HepG2 (cell line): ENCODE results near the gene EPDR1. TPM values are rescaled to one million over a fixed set of nuclear protein-coding genes. Genes with fewer than 3 reads are reported as not detected.

ENCODE experiments used
- ATF7-NPFF ChIP-seq: sonication (generic); formaldehyde crosslinking; IDR thresholded peaks from 2 replicates; pipeline ENCODE4 v1.8.1; 2023; ENCODE audit warnings: mild to moderate bottlenecking, low read depth, missing genetic modification reagents, moderate library complexity
- ATM ChIP-seq: fragments of 450-650 bp; IDR thresholded peaks from 2 replicates; pipeline ENCODE4 v1.7.1; 2017; ENCODE audit warnings: mild to moderate bottlenecking, borderline replicate concordance
- CCDC6 ChIP-seq: sonication (generic); formaldehyde crosslinking; IDR thresholded peaks from 2 replicates; pipeline ENCODE4 v1.8.1; 2022; ENCODE audit warnings: mild to moderate bottlenecking, missing genetic modification reagents, moderate library complexity
- EED ChIP-seq: sonication (generic); formaldehyde crosslinking; IDR thresholded peaks from 2 replicates; pipeline ENCODE4 v1.5.0; 2020; ENCODE audit warnings: mild to moderate bottlenecking, missing genetic modification reagents
- ETV5 ChIP-seq: IDR thresholded peaks from 2 replicates; pipeline ENCODE4 v1.6.1; 2018; ENCODE audit warnings: missing biosample characterization, missing genetic modification reagents, inconsistent platforms, borderline replicate concordance
- GFI1 ChIP-seq: sonication (generic); formaldehyde crosslinking; IDR thresholded peaks from 2 replicates; pipeline ENCODE4 v1.5.0; 2020; ENCODE audit warnings: missing genetic modification reagents, mild to moderate bottlenecking, borderline replicate concordance
- HMG20B ChIP-seq: conservative IDR thresholded peaks from 2 replicates; pipeline ENCODE4 v1.6.1; 2016; ENCODE audit warnings: missing genetic modification reagents, missing compliant biosample characterization
- IKZF1 ChIP-seq: fragments of 450-650 bp; IDR thresholded peaks from 2 replicates; pipeline ENCODE4 v1.7.1; 2016
- LCORL ChIP-seq, 2 experiments: fragments of 450-650 bp in 1 of 2; sonication (generic) in 1 of 2; formaldehyde crosslinking in 1 of 2; IDR thresholded peaks; 2 replicates each; pipeline versions ENCODE4 v1.5.0 to v1.6.1; 2017 to 2020; ENCODE audit warnings: antibody characterized with exemption in 1 of 2, missing genetic modification reagents in 1 of 2
- MYC ChIP-seq: sonication (generic); formaldehyde crosslinking; IDR thresholded peaks from 2 replicates; pipeline ENCODE4 v1.9.0; 2021; ENCODE audit warnings: missing genetic modification reagents, borderline replicate concordance
- PRMT3 ChIP-seq: sonication (generic); formaldehyde crosslinking; IDR thresholded peaks from 2 replicates; pipeline ENCODE4 v1.8.1; 2022; ENCODE audit warnings: low read depth, mild to moderate bottlenecking, moderate library complexity, missing genetic modification reagents, borderline replicate concordance
- RNF2 ChIP-seq: fragments of 450-650 bp; conservative IDR thresholded peaks from 2 replicates; pipeline ENCODE4 v1.6.1; 2016; ENCODE audit warnings: low read depth
- SNRNP70 ChIP-seq: fragments of 200-400 bp; formaldehyde crosslinking; IDR thresholded peaks from 2 replicates; pipeline ENCODE4 v1.6.1; 2017; ENCODE audit warnings: mild to moderate bottlenecking, low read depth, low read length, moderate library complexity
- SYNCRIP ChIP-seq: fragments of 200-400 bp; formaldehyde crosslinking; IDR thresholded peaks from 2 replicates; pipeline ENCODE4 v1.6.1; 2018; ENCODE audit warnings: mild to moderate bottlenecking, low read depth, low read length; ENCODE audit not compliant: insufficient read depth
- TBX2 ChIP-seq: sonication (generic); formaldehyde crosslinking; IDR thresholded peaks from 2 replicates; pipeline ENCODE4 v1.5.0; 2020; ENCODE audit warnings: missing genetic modification reagents, mild to moderate bottlenecking, borderline replicate concordance
- TOE1 ChIP-seq: sonication (generic); formaldehyde crosslinking; IDR thresholded peaks from 2 replicates; pipeline ENCODE4 v1.4.0; 2020; ENCODE audit warnings: mild to moderate bottlenecking, missing genetic modification reagents
- YY1 ChIP-seq: IDR thresholded peaks from 2 replicates; pipeline ENCODE4 v1.6.1; 2011; ENCODE audit warnings: low read length, low read depth, moderate library complexity, mild to moderate bottlenecking; ENCODE audit not compliant: insufficient read depth, insufficient replicate concordance
- ZBTB10 ChIP-seq: sonication (generic); formaldehyde crosslinking; IDR thresholded peaks from 2 replicates; pipeline ENCODE4 v1.4.0; 2020; ENCODE audit warnings: missing genetic modification reagents, borderline replicate concordance
- ZNF101 ChIP-seq: sonication (generic); formaldehyde crosslinking; IDR thresholded peaks from 2 replicates; pipeline ENCODE4 v1.4.0; 2020; ENCODE audit warnings: mild to moderate bottlenecking, low read depth, missing genetic modification reagents, borderline replicate concordance
- ZNF552 ChIP-seq: sonication (generic); formaldehyde crosslinking; IDR thresholded peaks from 2 replicates; pipeline ENCODE4 v1.9.0; 2022; ENCODE audit warnings: missing genetic modification reagents, mild to moderate bottlenecking, borderline replicate concordance
- ZNF607 ChIP-seq: sonication (generic); formaldehyde crosslinking; IDR thresholded peaks from 2 replicates; pipeline ENCODE4 v1.5.1; 2020; ENCODE audit warnings: missing genetic modification reagents, mild to moderate bottlenecking, borderline replicate concordance
- ZNF768 ChIP-seq: sonication (generic); formaldehyde crosslinking; IDR thresholded peaks from 2 replicates; pipeline ENCODE4 v1.4.0; 2020; ENCODE audit warnings: missing genetic modification reagents
- polyA plus RNA-seq, 8 experiments: library from polyadenylated mRNA; depleted of rRNA in 3 of 8; stranded (reverse) in 7 of 8; unstranded in 1 of 8; fragments of >200 nt; fragmentation: Illumina TruSeq in 4 of 8; extraction: Trizol in 4 of 8; gene quantifications; 2 replicates each; pipeline versions ENCODE4 v1.2.1 to v1.2.3, GENCODE V29; 2011 to 2016; ENCODE audit warnings: low read depth in 4 of 8, missing spikeins in 1 of 8, mixed read lengths in 1 of 8; ENCODE audit not compliant: insufficient read depth in 1 of 8
- total RNA-seq, 5 experiments: library from RNA; depleted of rRNA; stranded (reverse); fragments of >200 nt; fragmentation: Illumina TruSeq; extraction: Trizol; gene quantifications; 2 replicates each; pipeline ENCODE4 v1.2.3, GENCODE V29; 2016; ENCODE audit warnings: low read depth in 1 of 5
- TF ChIP-seq, protein P1 (sequence below): IDR thresholded peaks from 2 replicates; pipeline ENCODE4 v1.6.1; 2016; ENCODE audit warnings: low read depth
- TF ChIP-seq, protein P2 (sequence below): sonication (generic); formaldehyde crosslinking; IDR thresholded peaks from 2 replicates; pipeline ENCODE4 v1.5.0; 2020; ENCODE audit warnings: missing genetic modification reagents

The EPDR1 gene
- total and polyA plus RNA-seq, 2 of the 13 experiments (the other 11 are each of a cell fraction or from before 2014, with no cell fraction given): 38.3 to 50.2 TPM

GRCh38 chr7:37920305-37920848 lies at the start of gene EPDR1 (continued):
- TF ChIP-seq SNRNP70: no peak
- no peak for TF ChIP-seq ZBTB10 (CRISPR knock-in tag)
- TF ChIP-seq ATM: no peak
- TF ChIP-seq TBX2 (CRISPR knock-in tag): no peak
- no peak for TF ChIP-seq LCORL (IDR thresholded peaks at IDR 0.05)
- TF ChIP-seq LCORL (CRISPR knock-in tag; IDR thresholded peaks at IDR 0.05): no peak
- no peak for TF ChIP-seq ZNF607 (CRISPR knock-in tag)
- no peak for TF ChIP-seq TOE1 (CRISPR knock-in tag)
- peak; percentile 27 for TF ChIP-seq YY1
- TF ChIP-seq PRMT3 (CRISPR knock-in tag): 0 out of 2 replicates have a peak, but pooled peaks have one; percentile 7
- TF ChIP-seq, protein P1, sequence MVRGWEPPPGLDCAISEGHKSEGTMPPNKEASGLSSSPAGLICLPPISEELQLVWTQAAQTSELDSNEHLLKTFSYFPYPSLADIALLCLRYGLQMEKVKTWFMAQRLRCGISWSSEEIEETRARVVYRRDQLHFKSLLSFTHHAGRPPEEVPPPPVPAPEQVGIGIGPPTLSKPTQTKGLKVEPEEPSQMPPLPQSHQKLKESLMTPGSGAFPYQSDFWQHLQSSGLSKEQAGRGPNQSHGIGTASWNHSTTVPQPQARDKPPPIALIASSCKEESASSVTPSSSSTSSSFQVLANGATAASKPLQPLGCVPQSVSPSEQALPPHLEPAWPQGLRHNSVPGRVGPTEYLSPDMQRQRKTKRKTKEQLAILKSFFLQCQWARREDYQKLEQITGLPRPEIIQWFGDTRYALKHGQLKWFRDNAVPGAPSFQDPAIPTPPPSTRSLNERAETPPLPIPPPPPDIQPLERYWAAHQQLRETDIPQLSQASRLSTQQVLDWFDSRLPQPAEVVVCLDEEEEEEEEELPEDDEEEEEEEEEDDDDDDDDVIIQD (CRISPR knock-in tag): no peak
- TF ChIP-seq CCDC6 (CRISPR knock-in tag): no peak
- TF ChIP-seq, protein P2, sequence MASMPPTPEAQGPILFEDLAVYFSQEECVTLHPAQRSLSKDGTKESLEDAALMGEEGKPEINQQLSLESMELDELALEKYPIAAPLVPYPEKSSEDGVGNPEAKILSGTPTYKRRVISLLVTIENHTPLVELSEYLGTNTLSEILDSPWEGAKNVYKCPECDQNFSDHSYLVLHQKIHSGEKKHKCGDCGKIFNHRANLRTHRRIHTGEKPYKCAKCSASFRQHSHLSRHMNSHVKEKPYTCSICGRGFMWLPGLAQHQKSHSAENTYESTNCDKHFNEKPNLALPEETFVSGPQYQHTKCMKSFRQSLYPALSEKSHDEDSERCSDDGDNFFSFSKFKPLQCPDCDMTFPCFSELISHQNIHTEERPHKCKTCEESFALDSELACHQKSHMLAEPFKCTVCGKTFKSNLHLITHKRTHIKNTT (CRISPR knock-in tag): no peak
- TF ChIP-seq EED (CRISPR knock-in tag): no peak
- no peak for TF ChIP-seq IKZF1
- 0 out of 2 replicates have a peak, but pooled peaks have one; percentile 3 for TF ChIP-seq MYC (CRISPR knock-in tag)
- TF ChIP-seq SYNCRIP: no peak
- no peak for TF ChIP-seq ZNF768
- peak; percentile 21; the same call in 1 of the 2 replicates for TF ChIP-seq ETV5
- TF ChIP-seq ZNF552: peak; percentile 17; the same call in 1 of the 2 replicates
- no peak for TF ChIP-seq RNF2
- no peak for TF ChIP-seq ZNF101 (CRISPR knock-in tag)
- TF ChIP-seq HMG20B (CRISPR knock-in tag): no peak
- TF ChIP-seq ATF7-NPFF (CRISPR knock-in tag): no peak
- 0 out of 2 replicates have a peak, but pooled peaks have one; percentile 20 for TF ChIP-seq GFI1 (CRISPR knock-in tag)
